Activated naive CD4-positive, alpha-beta T cell treated with anti-CD3 and anti-CD28 coated beads, Interleukin-2, amount 10 ng/mL, durations not matched to agents 7 days and 5 days (primary cell): ENCODE data around the gene OR2G3.

Experiments
- CTCF ChIA-PET: fragments of 350-600 bp; sonication (Branson Sonifier 250); formaldehyde crosslinking; loops from one replicate; lab custom pipeline; 2021; ENCODE audit warnings: antibody characterized with exemption; lab: Charles Lee
- DNase-seq: peaks from one replicate; pipeline ENCODE4 v3.0.0-alpha.2; 2020
- H3K27ac Mint-ChIP-seq: one replicate; pipeline ENCODE4 v1.8.0; 2021; ENCODE audit warnings: mild to moderate bottlenecking, moderate library complexity, mixed read lengths
- H3K27me3 Mint-ChIP-seq: one replicate; pipeline ENCODE4 v1.8.0; 2021; ENCODE audit warnings: mild to moderate bottlenecking, mixed read lengths
- H3K36me3 Mint-ChIP-seq: one replicate; pipeline ENCODE4 v1.8.0; 2021; ENCODE audit warnings: mixed read lengths
- H3K4me1 Mint-ChIP-seq: one replicate; pipeline ENCODE4 v1.8.0; 2021; ENCODE audit warnings: mixed read lengths
- H3K4me3 Mint-ChIP-seq: one replicate; pipeline ENCODE4 v1.8.0; 2021; ENCODE audit warnings: mild to moderate bottlenecking, moderate library complexity, mixed read lengths
- H3K9me3 Mint-ChIP-seq: one replicate; pipeline ENCODE4 v1.8.0; 2021; ENCODE audit warnings: mixed read lengths

OR2G3 gene

DNA sequence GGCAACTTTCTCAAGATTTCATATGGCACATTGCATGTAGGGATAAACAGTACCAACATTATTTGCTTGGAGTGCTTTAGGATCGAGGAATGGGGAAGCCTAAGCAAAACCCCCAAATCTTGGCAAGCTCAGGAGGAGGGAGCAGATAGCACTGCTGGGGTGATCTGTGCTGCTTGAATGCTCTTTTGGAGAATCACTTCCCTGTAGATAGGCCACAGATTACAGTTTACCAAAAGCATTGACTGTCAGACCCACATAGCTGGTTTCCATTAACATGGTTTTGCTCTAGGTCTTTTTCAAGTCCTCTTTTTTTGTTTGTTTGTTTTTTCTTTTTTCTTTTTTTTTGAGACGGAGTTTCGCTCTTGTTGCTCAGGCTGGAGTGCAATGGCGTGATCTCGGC is 37.4 kb downstream of the OR2G3 start:
- CTCF ChIA-PET = no interaction called here
- no peak overlapping the region for H3K4me3 Mint-ChIP-seq
- H3K9me3 Mint-ChIP-seq = peaks cover 10% of the 10 kb centered on the region
- H3K4me1 Mint-ChIP-seq = no peaks in the 10 kb centered on the region
- H3K27ac Mint-ChIP-seq = no peak overlapping the region
- peaks cover 19% of the 10 kb centered on the region for H3K27me3 Mint-ChIP-seq
- DNase-seq = no peak
- H3K36me3 Mint-ChIP-seq = no peaks in the 10 kb centered on the region

DNA sequence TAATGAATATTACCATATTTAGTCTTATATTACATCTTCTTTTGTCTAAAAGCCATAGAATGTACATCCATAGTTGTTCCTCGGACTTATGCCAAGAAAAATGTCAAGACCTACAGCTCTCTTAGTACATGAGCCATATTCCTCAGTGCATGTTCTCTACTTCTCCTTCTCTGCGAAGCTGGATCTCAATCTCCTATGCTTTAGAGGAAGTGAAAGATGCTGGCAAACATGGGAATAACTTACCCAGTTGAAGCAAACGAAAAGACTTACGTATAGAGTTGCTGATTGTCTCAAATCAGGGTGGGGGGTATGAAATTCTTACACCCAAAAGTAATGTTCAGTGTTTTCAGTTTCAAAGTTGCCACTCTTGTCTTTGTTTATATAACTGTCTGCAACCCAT is 41.5 kb downstream of the OR2G3 start:
- H3K36me3 Mint-ChIP-seq = no peaks in the 10 kb centered on the region
- H3K9me3 Mint-ChIP-seq = no peaks in the 10 kb centered on the region
- CTCF ChIA-PET = no interaction called here
- DNase-seq = no peak
- H3K4me1 Mint-ChIP-seq = no peaks in the 10 kb centered on the region
- no peak overlapping the region for H3K27ac Mint-ChIP-seq
- H3K27me3 Mint-ChIP-seq = no peaks in the 10 kb centered on the region
- H3K4me3 Mint-ChIP-seq = no peak overlapping the region

GRCh38 chr1:247647864-247648263 is 42.5 kb downstream of the OR2G3 start:
- Mint-ChIP-seq H3K4me1 (no peaks in the 10 kb centered on the region), H3K27ac (no peak overlapping the region), H3K4me3 (no peak overlapping the region), H3K36me3 (no peaks in the 10 kb centered on the region), H3K27me3 (no peaks in the 10 kb centered on the region), H3K9me3 (no peaks in the 10 kb centered on the region)
- no peak for DNase-seq
- CTCF ChIA-PET = no interaction called here

GRCh38 chr1:247653040-247653439 is 47.7 kb downstream of the OR2G3 start:
- CTCF ChIA-PET = no interaction called here
- no peaks in the 10 kb centered on the region for H3K36me3 Mint-ChIP-seq
- no peaks in the 10 kb centered on the region for H3K4me1 Mint-ChIP-seq
- no peak overlapping the region for H3K27ac Mint-ChIP-seq
- no peak for DNase-seq
- H3K9me3 Mint-ChIP-seq = no peaks in the 10 kb centered on the region
- H3K4me3 Mint-ChIP-seq = no peak overlapping the region
- H3K27me3 Mint-ChIP-seq = no peaks in the 10 kb centered on the region
